Measurements from ENCODE around the gene VOPP1.
"Not testable (repeated sequence)": the region's sequence is repeated elsewhere in the genome, so short reads cannot be mapped to it uniquely, and the experiment has no call there.

GRCh38 chr7:55605661-55606060 is 33.4 kb upstream of the VOPP1 start:
- TF ChIP-seq POLR2AphosphoS5 (IDR thresholded peaks at IDR 0.05; ENCODE audit: low read depth, low read length); CTCF (IDR thresholded peaks at IDR 0.05 in 2 of 3, conservative IDR thresholded peaks at IDR 0.05 in 1 of 3; ENCODE audit: borderline replicate concordance in 1 of 3, insufficient read depth in 1 of 3, low read depth in 2 of 3, low read length in 2 of 3); ZFX (IDR thresholded peaks at IDR 0.05); EZH2 (IDR thresholded peaks at IDR 0.05); EZH2phosphoT487 (IDR thresholded peaks at IDR 0.05; ENCODE audit: borderline replicate concordance); POLR2A (IDR thresholded peaks at IDR 0.05; ENCODE audit: borderline replicate concordance, extremely low read depth, insufficient read depth, insufficient read length); RAD21 (IDR thresholded peaks at IDR 0.05; ENCODE audit: low read depth); ZBTB33 (IDR thresholded peaks at IDR 0.05; ENCODE audit: extremely low read depth, insufficient replicate concordance, low read length); ZNF274 (IDR thresholded peaks at IDR 0.05; ENCODE audit: low read depth, low read length): not testable (repeated sequence)

Measured in HCT116 (cell line).